Stimulated activated CD4-positive, alpha-beta T cell treated with anti-CD3 and anti-CD28 coated beads, Interleukin-12 subunit alpha, Interleukin-12 subunit beta, amount 100 ng/mL, for 48 hours (primary cell): ENCODE measurements around the gene MIS18BP1.
"Not testable (repeated sequence)": the region's sequence is repeated elsewhere in the genome, so short reads cannot be mapped to it uniquely, and the experiment has no call there.

Source experiments
- DNase-seq, 3 donors: peaks; one replicate each; pipeline ENCODE4 v3.0.0-alpha.2; 2020; ENCODE audit warnings: low read depth in 2 of 3, low spot score in 1 of 3

The MIS18BP1 gene

DNA sequence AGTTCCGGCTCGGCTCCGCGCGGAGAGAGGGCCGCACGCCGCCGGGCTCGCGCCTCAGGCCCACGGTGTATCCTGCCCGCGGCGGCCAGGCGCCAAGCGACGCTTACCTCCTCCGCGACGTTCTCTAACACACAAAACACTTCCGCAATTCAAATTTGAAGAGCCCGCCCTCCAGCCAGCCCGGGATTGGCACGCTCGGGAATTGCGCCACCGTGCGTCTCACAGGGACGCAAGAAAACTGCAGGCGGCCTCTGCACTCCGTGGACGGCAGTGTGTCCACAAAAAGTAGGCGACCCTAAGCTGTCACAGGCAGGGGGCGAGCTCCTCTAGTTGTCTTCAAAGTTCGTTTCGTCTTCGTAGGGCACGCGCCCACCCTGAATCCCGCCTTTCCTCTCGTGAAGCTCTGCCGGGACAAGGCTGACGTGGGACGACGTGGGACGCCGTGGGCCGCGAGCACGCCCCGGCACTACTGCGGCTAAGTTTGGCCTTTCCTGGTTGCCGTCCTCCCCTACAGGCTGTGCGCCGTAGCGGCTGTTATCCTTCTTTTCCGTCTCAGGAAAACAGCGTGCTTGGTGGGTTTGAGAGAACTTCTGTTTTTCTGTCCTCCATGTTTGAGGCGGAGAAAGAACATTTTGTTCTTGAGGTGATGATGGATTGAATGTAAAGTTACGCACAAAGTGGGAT, at the start of gene MIS18BP1:
TSS of gene MIS18BP1 (minus strand) at position 133 of the 684 bp plus-strand sequence. CDS start 5,916 bp downstream, outside the sequence.
- peak; percentile 82 to 91 (median 91) for DNase-seq

DNA sequence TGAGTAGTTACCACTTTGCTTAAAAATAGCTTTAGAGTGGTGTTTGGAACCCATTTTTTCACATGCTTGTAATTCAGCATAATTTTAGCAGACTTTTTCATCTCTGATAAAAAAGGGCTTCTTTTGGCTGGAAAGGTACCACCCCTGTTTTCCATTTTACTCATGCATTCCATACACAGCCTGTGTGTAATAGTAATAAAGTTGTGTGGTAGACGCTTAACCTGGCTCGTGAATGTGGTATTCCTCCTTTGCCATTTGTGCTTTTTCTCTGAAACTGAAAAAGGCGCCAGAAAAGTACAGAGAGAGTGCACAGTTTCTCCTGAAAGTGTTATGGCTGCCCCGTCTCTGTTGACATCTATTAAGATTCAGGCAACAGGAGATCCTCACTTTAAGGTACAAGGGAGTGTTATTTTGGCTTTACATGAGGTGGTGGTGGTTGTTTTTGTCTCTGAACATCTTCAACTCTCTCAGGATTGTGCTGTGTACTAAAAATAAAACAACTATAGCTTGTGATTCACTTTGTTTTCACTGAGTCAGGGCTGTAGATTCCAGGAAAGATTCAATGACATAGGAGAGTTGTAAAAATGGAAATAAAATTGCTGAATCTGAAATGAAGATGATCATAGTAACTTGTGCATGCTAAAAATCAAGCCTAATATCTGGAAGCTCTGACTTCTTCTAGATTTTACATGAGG, 45.6 kb upstream of the MIS18BP1 start:
- no peak for DNase-seq

DNA sequence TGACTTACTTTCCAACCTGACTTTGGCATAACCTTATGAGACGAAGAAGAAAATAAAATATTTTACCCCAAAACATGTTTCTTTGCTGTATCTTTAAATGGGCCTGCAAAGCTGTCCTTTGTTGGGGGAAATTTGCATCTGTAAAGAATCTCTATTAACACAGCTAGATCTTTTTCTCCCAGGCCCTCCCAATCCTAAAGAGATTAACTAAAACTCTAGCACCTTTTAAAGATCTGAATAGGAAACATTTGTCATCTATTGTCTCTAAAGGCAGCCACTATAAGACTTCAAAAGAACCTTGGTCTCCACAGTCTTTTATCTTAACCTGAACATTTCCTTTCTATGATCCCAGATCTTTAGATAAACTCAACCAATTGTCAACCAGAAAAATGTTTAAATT, 41.8 kb upstream of the MIS18BP1 start:
- not testable (repeated sequence) for DNase-seq

DNA sequence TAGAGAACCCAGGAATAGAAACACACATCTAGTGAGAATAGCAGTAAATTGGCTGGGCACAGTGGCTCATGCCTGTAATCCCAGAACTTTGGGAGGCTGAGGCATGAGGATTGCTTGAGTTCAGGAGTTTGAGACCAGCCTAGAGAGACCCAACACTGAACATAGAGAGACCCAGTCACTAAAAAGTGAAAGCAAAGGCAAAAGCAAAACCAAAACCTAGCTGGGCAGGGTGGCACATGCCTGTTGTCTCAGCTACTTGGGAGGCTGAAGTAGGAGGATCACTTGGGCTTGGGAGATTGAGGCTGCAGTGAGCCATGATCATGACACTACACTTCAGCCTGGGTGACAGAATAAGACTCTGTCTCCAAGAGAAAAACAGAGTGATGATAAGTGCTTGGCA, 37.5 kb upstream of the MIS18BP1 start:
- no peak for DNase-seq

DNA sequence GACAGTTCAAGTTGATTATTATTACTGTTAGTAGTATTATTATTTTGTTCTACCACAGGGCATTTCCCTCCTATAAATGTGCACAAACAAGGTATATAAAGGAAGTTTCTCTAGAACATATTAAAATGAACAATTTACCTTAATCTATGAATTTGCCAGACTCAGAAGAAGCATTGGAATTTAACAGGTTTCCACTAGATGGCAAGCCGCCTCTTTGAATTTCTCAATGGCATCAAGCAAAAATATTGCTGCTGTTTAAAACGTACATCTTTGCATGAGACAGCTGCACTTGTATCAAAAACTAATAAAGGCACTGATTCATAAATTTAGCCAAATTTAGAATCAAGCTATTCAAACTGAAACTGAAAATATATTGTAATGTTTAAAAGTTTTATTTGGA, 34.6 kb upstream of the MIS18BP1 start:
- no peak for DNase-seq

DNA sequence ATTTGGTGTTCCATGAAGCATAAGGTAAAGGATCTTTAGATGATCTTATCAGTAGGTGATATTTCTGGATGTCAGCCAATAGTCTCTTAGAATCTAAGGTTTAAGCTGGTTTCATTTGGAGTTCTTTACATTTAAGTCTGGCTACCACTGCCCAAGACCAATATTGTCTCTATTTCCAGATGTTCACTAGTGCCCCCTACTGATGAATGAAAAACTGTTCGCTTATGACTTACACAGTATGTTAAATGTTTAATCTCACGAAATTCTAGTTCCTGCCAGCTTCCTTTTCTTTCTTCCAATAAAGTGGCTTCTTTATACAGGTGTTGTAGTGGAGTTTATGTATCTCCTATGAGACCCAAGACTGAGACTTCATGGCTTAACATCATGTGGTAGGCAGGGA, 31.8 kb upstream of the MIS18BP1 start:
- DNase-seq: no peak

DNA sequence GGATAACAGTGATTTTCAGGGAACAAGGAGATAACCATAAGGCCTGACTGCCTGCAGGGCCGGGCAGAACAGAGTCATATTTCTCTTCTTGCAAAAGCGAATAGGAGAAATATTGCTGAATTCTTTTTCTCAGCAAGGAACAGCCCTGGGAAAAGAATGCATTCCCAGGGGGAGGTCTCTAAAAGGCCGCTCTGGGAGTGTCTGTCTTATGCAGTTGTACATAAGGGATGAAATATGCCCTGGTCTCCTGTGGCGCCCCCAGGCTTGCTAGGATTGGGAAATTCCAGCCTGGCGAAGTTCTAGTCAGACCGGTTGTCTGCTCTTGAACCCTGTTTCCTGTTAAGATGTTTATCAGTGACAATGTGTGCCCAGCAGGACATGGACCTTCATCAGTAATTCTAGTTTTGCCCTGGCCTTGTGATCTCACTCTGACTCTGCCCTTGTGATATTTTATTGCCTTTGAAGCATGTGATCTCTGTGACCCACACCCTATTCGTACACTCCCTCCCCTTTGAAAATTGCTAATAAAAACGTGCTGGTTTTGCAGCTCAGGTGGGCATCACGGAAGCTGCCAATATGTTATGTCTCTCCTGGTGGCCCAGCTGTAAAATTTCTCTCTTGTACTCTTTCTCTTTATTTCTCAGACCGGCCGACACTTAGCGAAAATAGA, 28.9 kb upstream of the MIS18BP1 start:
- DNase-seq: not testable (repeated sequence)

DNA sequence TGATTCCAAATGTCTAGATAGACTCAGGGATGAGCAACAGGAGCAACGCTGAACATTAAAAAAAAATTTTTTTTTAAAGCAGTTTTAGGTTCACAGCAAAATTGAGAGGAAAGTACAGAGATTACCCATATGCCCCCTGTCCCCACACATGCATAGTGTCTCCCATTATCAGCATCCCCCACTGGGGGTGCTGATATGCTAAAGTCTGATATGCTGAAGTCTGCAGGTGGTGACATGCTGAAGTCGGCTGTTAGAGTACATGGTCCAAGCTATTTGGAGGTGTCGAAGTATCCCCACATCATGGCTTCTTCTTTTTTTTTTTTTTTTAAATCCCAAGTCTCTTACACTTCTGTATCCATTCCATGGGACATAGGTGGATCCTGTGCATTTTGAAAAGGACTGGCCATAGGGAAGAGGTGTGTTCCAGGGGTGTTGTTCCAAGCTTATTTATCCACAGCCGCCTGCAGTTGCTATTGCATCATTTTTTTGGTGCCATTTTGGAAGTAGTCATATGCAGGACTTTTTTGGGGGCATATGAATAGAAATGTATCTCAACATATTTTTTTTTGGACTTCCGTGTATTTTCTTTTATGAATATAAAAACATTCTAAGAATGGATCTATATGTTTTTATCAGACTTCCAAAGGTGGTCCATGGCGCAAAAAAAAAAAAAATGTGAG, 19.0 kb upstream of the MIS18BP1 start:
- no peak for DNase-seq

DNA sequence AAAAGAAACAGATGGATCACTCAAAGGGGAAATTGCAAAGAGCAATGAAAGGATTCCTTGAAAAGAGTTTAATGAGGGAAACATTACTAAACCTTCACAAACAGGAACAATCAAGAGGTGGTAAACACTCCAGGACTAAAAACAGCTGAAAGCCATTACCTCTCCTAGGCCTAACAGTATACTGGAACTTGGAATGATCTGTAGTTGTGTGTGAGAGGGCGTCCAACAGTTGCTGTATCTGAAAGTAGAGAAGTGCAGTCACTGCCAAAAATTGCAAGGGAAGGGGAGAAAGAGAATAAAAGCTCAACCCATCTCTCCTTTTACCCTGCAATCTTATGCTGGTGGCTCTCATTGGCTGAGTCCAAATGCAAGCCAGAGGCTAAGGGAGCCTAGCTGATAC, 17.0 kb upstream of the MIS18BP1 start:
- DNase-seq: no peak

DNA sequence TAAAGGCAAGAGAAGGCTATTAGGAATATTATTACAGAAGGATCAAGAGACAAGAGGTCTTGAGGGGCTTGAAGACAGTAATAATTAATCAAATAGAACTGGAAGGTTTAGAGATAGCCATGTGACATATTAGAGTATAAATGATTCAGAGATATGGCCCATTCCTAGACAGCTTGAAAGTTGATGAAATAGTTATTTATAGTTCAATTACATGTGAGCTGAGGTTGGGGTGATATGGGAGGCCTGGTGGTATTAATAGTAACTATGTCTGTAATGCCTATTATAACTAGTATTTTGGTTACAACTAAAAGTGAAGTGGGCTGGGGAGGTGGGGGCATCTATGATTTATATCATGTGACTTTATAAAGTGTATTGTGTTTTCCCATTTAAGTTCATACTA, 14.1 kb upstream of the MIS18BP1 start:
- no peak for DNase-seq

DNA sequence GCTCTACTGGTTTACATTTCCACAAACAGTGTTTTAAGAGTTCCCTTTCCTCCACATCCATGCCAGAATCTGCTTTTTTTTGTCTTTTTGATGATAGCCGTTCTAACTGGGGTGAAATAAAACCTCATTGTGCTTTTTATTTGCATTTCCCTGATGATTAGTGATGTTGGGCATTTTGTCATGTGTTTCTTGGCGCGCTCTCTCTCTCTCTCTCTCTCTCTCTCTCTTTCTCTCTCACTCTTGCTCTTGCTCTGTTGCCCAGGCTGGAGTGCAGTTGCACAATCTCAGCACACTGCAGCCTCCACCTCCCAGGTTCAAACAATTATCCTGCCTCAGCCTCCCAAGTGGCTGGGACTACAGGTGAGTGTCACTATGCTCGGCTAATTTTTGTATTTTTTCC, 9.6 kb upstream of the MIS18BP1 start:
- no peak for DNase-seq

DNA sequence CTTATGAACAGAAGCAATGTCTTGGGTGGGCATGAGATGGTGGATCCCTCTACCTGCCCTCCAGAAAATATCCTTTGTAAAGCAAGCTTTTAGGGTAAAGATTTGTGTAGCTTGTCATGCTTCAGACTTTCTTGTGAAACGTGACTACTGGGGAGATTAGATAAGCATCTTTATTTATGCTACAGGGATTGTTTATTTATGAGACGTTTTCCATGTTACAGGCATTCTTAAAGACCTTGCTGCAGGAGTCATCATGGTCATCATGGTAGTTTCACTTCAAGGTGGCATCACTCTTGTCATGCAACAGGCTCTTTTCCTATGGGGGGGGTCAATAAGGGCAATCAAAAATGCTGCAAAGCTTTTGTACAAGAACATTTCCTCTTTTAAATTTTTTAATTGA, 8.2 kb upstream of the MIS18BP1 start:
- DNase-seq: no peak

DNA sequence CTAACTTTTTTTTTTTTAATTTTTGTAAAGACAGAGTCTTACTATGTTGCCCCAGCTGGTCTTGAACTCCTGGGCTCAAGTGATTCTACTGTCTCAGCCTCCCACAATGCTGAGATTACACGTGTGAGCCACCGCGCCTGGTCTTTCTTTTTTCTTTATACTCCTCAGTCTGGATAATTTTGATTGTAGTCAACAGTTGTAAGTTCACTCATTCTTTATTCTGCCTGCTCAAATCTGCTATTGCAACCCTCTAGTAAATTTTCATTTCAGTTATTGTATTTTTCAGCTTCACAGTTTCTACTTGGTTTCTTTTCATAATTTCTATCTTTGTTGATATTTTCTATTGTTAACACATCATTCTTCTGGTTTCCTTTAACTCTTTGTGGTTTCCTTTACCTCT, 5.8 kb upstream of the MIS18BP1 start:
- DNase-seq: no peak

DNA sequence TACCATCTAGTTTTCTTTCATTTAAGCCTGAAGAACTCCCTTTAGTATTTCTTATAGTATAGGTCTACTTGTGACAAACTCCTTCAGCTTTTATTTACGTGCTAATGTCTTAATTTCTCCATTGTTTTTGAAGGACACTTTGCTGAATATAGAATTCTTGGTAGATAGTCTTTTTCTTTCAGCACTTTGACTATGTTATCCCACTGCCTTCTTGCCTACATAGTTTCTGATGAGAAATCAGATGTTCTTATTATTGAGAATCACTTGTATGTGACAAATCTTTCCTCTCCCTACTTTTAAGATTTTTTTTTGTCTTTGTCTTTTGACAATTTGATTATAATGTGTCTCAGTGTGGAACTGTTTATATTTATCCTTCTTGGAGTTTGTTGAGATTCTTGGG, 5.1 kb upstream of the MIS18BP1 start:
- DNase-seq: no peak

DNA sequence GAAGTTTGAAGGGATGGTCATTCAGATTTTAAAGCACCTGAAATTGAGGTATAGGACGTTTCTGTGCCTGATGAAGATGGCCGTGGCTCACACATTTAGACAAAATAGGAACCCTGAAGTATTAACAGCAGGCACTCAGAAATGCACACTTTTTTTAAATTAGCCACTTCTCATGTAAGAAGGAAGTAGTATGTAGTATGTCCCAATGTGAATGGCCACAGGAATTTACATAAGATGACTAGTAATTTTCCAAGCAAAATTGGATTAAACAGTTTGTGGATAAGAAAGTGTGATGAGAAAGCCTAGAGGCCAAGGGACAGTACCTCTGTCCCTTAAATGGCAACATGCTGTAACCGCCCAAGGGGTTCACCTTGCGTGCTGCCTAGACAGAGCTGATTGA, 1.8 kb upstream of the MIS18BP1 start:
- no peak for DNase-seq

DNA sequence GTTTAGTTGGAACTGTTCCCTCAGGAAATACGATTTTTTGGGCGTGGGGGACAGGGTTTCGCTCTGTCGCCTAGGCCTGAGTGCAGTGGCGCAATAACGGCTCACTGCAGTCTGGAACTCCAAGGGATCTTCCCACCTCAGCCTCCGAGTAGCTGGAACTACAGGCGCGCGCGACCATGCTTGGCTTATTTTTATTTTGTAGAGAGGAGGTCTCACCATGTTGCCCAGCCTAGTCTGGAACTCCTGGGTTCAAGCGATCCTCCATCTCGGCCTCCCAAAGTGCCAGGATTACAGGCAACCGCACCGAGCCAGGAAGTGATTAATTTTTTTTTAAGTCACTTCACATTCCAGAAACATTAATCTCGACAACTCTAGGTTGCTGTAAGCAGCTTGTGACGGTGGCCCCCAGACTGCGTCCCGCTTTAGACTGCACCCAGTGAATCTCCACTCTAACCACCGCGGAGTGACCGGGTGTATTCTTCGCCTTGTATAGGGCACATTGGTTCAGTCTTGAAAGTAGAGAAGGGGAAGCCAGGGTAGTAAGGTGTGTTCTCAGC, 830 bp upstream of the MIS18BP1 start:
- DNase-seq: no peak

DNA sequence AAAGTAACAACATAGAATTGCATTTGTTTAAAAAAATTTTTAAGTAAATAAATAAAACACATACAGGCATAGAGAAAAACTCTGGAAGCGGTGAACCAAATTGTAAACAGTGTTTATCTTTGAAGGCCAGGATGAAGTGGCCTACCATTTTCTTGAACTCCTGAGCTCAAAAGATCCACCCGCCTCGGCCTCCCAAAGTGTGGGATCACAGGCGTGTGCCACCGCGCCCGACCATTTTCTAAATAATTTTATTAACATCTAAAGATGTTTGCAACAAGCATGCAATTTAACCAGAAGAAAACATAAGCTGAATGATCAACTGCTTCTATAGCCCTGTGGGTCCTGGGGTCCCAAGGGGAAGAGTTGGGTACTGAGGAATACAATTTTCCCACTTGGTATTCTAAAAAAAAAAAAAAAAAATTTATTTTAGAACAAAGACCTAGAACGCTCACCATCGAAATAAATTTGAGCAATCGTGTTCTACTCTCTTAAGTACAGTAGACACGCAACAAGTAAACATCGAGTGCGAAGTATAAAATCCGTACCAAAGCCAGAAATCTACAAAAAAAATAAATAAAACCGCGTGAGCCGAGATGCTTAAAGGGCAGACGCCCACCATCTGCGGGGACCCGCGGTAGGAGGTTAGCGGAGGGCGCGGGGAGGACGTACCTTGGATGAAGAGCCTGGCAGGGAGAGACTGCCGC, 484 bp downstream of the MIS18BP1 start:
- no peak for DNase-seq

DNA sequence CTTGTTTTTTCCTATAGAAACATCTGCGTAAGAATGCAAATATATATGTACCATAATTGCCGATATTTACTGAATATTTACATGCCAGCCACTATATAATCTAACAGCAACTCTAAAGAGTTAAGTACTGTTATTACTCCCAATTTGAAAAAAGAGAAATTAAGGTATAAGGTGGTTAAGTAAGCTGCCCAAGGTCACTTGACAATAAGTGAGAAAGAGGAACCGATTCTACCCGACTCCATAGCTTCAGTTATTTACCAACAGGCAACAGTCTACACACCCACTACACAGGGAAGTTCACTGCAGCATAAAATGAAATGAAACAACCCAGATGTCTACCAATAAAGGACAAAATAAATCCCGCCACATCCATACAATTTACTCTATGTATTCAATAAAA, 1.1 kb downstream of the MIS18BP1 start:
- no peak for DNase-seq

DNA sequence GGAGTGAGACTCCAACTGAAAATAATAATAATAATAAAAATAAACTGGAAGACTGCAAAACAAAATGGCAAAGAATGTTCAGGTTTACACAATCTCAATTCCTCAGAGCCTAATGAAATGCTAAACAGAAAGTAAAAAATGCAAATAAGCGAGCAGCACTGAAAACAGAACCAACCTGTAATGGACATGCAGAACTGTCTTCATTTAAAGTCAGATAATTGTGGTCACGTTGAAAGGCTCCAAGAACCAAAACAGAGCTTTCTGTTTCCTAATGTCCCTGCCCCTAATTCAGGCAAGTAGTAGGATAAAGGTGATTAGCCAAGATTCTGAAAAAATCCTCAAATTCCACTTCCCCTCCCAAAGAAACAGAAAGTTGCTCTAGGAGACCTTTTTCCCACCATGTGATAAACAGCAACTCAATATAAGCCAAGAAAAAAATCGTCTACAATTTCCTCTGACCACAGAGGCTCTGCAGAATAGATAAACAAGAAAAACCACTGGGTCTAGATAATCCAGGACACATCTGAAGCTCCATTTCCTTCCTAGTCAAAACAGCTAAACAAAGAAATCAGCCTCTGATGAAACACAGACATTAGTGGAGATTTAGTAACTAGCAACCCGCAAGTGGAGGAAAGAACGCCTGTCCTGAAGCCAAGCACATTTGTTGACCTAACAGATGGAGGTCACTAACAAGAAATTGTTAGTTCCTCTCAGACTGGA, 3.0 kb downstream of the MIS18BP1 start:
- DNase-seq: no peak

DNA sequence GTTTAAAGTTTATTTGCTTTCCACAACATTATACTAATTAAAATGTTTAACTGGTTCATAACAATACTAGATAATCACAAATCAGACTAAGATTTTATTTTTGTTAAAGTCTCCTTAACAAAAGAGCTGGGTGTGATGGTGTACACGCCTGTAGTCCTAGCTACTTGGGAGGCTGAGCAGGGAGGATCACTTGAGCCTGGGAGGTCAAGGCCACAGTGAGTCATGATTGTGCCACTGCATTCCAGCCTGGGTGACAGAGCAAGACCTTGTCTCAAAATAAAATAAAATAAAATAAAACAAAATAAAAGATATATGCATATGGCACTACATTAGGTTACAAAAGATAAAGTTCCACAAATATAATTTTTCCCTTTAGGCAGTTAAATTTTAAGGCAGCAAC, 5.6 kb downstream of the MIS18BP1 start:
- DNase-seq: no peak
